Natural killer cell treated with Interleukin-12 subunit alpha and Interleukin-12 subunit beta and Interleukin-15 and Interleukin-18, amount 100 ng/mL, for 72 hours (primary cell): ENCODE measurements around the gene FOXL2. TPM values are rescaled to one million over a fixed set of nuclear protein-coding genes. Genes with fewer than 3 reads are reported as not detected.

Source experiments
- ATAC-seq, 2 donors: fragments of 150-1000 bp; cut with Tn5 transposase in 1 of 2; sonication (Bioruptor Pico), chemical (Tn5 transposase) in 1 of 2; 2 replicates each; pipeline ENCODE4 v1.10.0; 2021
- DNase-seq: peaks from one replicate; pipeline ENCODE4 v3.0.0; 2022; ENCODE audit warnings: low spot score
- H3K27ac Mint-ChIP-seq, 2 donors: 1 replicate in 1 of 2; 2 replicates in 1 of 2; pipeline ENCODE4 v1.8.0; 2022; ENCODE audit warnings: mixed read lengths in 2 of 2, mild to moderate bottlenecking in 1 of 2, moderate library complexity in 1 of 2
- H3K27me3 Mint-ChIP-seq, 2 donors: 1 replicate in 1 of 2; 2 replicates in 1 of 2; pipeline ENCODE4 v1.8.0; 2022; ENCODE audit warnings: mixed read lengths in 2 of 2
- H3K36me3 Mint-ChIP-seq: one replicate; pipeline ENCODE4 v1.8.0; 2022; ENCODE audit warnings: mixed read lengths
- H3K4me1 Mint-ChIP-seq, 2 donors: 1 replicate in 1 of 2; 2 replicates in 1 of 2; pipeline ENCODE4 v1.8.0; 2022; ENCODE audit warnings: low read depth in 2 of 2, mixed read lengths in 2 of 2, mild to moderate bottlenecking in 1 of 2
- H3K4me3 Mint-ChIP-seq: one replicate; pipeline ENCODE4 v1.8.0; 2022; ENCODE audit warnings: mixed read lengths
- H3K9me3 Mint-ChIP-seq: 2 replicates; pipeline ENCODE4 v1.8.0; 2022; ENCODE audit warnings: mixed read lengths
- total RNA-seq, 2 donors: library from RNA; stranded (reverse); gene quantifications; one replicate each; pipeline ENCODE4 v1.2.3, GENCODE V29; 2022

FOXL2 gene
- total RNA-seq, 2 donors from 2014 or later = not detected

DNA sequence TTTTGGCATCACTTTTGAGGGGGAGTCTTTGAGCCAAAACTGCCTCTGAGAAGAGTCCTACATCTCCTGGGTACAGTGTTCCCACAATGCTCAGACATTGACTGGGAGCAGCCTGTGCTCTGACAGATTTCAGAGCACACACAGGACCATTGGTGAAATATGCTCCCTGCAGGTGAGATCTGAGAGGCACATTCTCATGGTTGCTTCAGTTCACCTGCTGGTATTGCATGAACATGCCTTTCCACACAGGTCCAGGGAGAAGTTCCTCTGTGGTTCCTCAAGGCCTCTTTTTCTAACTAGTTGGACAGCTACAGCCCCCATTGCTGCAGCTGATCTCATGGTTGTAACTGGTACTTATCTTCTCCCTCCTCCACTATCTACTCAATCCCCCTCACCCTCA, 37.0 kb downstream of the FOXL2 start:
- H3K36me3 Mint-ChIP-seq = no peaks in the 10 kb centered on the region
- H3K4me3 Mint-ChIP-seq = no peak overlapping the region
- no peak overlapping the region for H3K27ac Mint-ChIP-seq
- ATAC-seq (no peak), DNase-seq (no peak)
- peaks cover 0 to 2% of the 10 kb centered on the region in 2 donors for H3K27me3 Mint-ChIP-seq
- no peaks in the 10 kb centered on the region for H3K9me3 Mint-ChIP-seq
- H3K4me1 Mint-ChIP-seq = peaks cover 1 to 2% of the 10 kb centered on the region in 2 donors

- ATAC-seq (no peak), DNase-seq (no peak)
- no peaks in the 10 kb centered on the region for H3K9me3 Mint-ChIP-seq
- H3K4me1 Mint-ChIP-seq = no peaks in the 10 kb centered on the region
- H3K27ac Mint-ChIP-seq = peak overlapping the region in 1 of 2 donors; percentile 31
- no peak overlapping the region for H3K4me3 Mint-ChIP-seq
- H3K27me3 Mint-ChIP-seq = no peaks in the 10 kb centered on the region
- H3K36me3 Mint-ChIP-seq = no peaks in the 10 kb centered on the region
Observed at GRCh38 chr3:138908846-138909245, 38.1 kb downstream of the FOXL2 start.

GRCh38 chr3:138907539-138907938, 39.4 kb downstream of the FOXL2 start:
- Mint-ChIP-seq H3K4me1 (no peaks in the 10 kb centered on the region), H3K27me3 (no peaks in the 10 kb centered on the region), H3K9me3 (no peaks in the 10 kb centered on the region), H3K36me3 (no peaks in the 10 kb centered on the region), H3K4me3 (no peak overlapping the region), H3K27ac (no peak overlapping the region)
- ATAC-seq = no peak
- DNase-seq = no peak

DNA sequence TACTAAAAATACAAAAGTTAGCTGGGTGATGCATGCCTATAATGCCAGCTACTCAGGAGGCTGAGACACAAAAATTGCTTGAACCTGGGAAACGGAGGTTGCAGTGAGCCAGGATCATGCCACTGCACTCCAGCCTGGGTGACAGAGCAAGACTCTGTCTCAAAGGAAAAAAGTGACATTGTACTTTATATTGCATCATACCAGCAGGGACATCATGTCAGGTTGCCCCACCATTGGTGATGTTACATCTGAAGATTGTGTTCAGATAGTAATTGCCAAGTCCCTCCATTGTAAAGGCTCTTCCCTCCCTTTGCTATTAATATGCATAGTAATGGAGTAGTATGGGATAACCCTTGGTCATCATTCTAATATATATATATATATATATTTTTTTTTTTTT, 44.8 kb downstream of the FOXL2 start:
- Mint-ChIP-seq H3K4me1 (no peaks in the 10 kb centered on the region), H3K27me3 (peaks cover 0 to 7% of the 10 kb centered on the region in 2 donors), H3K36me3 (no peaks in the 10 kb centered on the region), H3K27ac (no peak overlapping the region), H3K4me3 (no peak overlapping the region), H3K9me3 (no peaks in the 10 kb centered on the region)
- ATAC-seq = no peak
- DNase-seq = no peak

DNA sequence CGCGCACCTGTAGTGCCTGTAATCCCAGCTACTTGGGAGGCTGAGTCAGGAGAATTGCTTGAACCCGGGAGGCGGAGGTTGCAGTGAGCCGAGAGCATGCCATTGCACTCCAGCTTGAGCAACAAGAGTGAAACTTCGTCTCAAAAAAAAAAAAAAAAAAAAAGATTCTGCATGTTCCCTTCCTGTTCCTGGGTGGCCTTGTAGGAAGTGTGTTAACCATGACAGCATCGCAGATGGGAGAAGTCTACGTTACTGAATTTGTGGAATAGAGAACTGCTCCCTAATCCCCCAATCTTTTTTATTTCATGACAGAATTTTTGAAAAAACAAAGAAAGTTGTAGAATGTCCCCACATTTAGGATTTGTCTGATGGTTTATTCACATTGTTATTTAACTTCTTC, 45.4 kb downstream of the FOXL2 start:
- Mint-ChIP-seq H3K4me1 (no peaks in the 10 kb centered on the region), H3K4me3 (no peak overlapping the region), H3K27ac (no peak overlapping the region), H3K36me3 (no peaks in the 10 kb centered on the region), H3K9me3 (no peaks in the 10 kb centered on the region), H3K27me3 (peaks cover 0 to 7% of the 10 kb centered on the region in 2 donors)
- no peak for ATAC-seq
- no peak for DNase-seq

DNA sequence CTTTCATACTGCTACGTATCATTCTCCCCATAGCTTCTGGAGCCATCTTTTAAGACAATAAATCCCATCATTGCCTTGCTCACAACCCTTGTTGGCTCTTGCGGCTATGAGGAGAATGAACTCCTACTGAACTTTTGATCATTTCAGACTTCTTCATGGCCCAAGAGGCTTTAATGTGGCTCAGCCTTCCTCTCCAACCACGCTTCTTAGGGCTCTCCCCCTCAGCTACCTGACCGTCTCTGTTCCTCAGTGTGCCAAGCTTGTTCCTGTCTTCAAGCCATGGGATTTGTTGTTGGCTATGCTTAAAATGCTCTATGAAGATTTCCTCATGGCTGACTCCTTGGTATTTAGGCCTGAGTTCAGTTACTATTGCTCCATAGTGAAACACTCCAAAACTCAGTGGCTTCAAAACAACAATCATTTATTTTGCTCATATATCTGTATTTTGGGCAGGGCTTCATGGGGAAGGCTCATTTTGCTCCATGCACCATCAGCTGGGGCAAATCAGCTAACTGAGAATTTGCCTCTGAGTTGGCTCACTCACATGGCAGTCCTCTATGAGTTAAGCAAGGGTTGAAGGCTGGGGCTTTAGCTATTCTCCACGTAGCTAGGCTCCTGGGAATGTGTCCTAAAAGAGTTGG, 47.5 kb downstream of the FOXL2 start:
- Mint-ChIP-seq H3K4me1 (no peaks in the 10 kb centered on the region), H3K27ac (no peak overlapping the region), H3K9me3 (no peaks in the 10 kb centered on the region), H3K27me3 (peaks cover 0 to 7% of the 10 kb centered on the region in 2 donors), H3K4me3 (no peak overlapping the region), H3K36me3 (no peaks in the 10 kb centered on the region)
- ATAC-seq (no peak), DNase-seq (no peak)

GRCh38 chr3:138898708-138899107, 48.2 kb downstream of the FOXL2 start:
- H3K27me3 Mint-ChIP-seq = peaks cover 0 to 7% of the 10 kb centered on the region in 2 donors
- ATAC-seq (no peak), DNase-seq (no peak)
- H3K9me3 Mint-ChIP-seq = no peaks in the 10 kb centered on the region
- no peak overlapping the region for H3K27ac Mint-ChIP-seq
- H3K36me3 Mint-ChIP-seq = no peaks in the 10 kb centered on the region
- no peak overlapping the region for H3K4me3 Mint-ChIP-seq
- H3K4me1 Mint-ChIP-seq = no peaks in the 10 kb centered on the region

DNA sequence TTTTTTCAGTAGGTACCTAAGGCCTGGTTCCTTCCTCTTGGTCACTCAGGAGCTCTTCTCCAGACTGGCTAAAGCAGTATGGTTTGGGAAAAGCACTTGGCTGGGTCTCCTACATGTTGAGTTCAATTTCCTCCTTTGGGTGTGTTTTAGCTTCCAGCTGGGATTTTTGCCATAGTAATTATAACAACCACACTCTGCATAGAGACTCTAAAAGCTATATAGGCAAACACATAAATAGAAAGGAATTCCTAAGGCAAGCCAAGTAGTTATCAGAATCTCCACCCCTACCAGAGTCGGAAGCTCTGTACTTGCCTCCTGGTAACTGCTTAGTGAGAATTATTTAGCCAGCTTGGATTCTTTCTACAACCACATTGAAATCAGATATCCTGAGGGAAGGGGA, 48.6 kb downstream of the FOXL2 start:
- no peaks in the 10 kb centered on the region for H3K4me1 Mint-ChIP-seq
- H3K27me3 Mint-ChIP-seq = peaks cover 0 to 7% of the 10 kb centered on the region in 2 donors
- H3K36me3 Mint-ChIP-seq = no peaks in the 10 kb centered on the region
- no peak overlapping the region for H3K27ac Mint-ChIP-seq
- DNase-seq (no peak), ATAC-seq (no peak)
- H3K4me3 Mint-ChIP-seq = no peak overlapping the region
- no peaks in the 10 kb centered on the region for H3K9me3 Mint-ChIP-seq

Other genes starting within 250 kb of the FOXL2 start
- 10 to 100 TPM; 22.8 to 42.7 TPM for gene PIK3CB, start 112.2 kb downstream of the FOXL2 start, total RNA-seq
- gene FOXL2NB, start 80 bp upstream of the FOXL2 start, total RNA-seq = not detected
- not detected for gene PRR23A, start 59.1 kb upstream of the FOXL2 start, total RNA-seq
- not detected for gene PRR23B, start 73.8 kb upstream of the FOXL2 start, total RNA-seq
- gene PRR23C, start 97.8 kb upstream of the FOXL2 start, total RNA-seq = not detected